GM10266 (cell line): Measurements from ENCODE around the gene CEP85L.

Experiments used
- DNase-seq: peaks from one replicate; pipeline ENCODE4 v3.0.0; 2012; ENCODE audit errors: extremely low spot score
- CTCF ChIP-seq: IDR thresholded peaks from 2 replicates; pipeline ENCODE4 v1.5.1; 2012; ENCODE audit warnings: mild to moderate bottlenecking, low read depth; ENCODE audit not compliant: control insufficient read depth, insufficient read depth; ENCODE audit errors: missing control alignments

Gene CEP85L

DNA sequence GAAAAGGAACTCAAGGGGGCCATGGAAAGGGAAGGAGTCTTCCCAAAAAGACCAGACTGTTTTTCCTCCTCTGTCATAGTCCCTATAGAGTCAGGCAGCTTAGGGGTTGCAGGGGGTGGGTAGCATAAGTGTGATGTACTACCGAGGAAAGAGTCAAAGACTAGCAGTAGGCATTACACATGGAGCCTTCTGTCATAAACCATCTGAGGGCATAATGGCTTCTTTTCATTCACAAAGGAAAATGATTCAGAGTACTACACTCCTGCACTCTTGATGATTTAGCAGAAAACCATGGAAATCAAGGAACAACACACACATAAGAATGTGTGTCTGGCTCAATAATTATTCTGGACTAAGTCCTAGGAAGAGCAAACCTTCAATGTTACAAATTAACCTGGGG lies 88.4 kb downstream of the CEP85L start:
- no peak for DNase-seq
- no peak for TF ChIP-seq CTCF

DNA sequence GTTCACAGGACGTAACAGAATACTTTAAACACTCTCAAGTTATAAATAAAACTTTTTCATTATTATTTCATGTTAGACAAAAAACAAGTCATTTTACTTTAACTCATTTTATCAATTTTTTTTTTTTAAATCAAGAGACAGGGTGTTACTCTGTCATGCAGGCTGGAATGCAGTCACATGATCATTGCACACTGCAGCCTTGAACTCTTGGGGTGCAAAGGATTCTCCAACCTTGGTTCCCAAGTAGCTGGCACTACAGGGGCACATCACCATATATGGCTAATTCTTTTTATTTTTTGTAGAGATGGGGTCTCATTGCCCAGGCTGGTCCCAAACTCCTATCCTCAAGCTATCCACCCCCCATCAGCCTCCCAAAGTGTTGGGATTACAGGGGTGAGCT lies 89.1 kb downstream of the CEP85L start:
- no peak for DNase-seq

GRCh38 chr6:118559659-118560058 lies 91.7 kb downstream of the CEP85L start:
- DNase-seq, result no peak
- no peak for TF ChIP-seq CTCF

More for the DNA sequence above, 89.1 kb downstream of the CEP85L start:
- TF ChIP-seq CTCF, result no peak

- no peak for DNase-seq
- TF ChIP-seq CTCF, result no peak
Observed at GRCh38 chr6:118558464-118559217, 92.8 kb downstream of the CEP85L start.

GRCh38 chr6:118554698-118555097 lies 96.7 kb downstream of the CEP85L start:
- no peak for DNase-seq
- no peak for TF ChIP-seq CTCF

DNA sequence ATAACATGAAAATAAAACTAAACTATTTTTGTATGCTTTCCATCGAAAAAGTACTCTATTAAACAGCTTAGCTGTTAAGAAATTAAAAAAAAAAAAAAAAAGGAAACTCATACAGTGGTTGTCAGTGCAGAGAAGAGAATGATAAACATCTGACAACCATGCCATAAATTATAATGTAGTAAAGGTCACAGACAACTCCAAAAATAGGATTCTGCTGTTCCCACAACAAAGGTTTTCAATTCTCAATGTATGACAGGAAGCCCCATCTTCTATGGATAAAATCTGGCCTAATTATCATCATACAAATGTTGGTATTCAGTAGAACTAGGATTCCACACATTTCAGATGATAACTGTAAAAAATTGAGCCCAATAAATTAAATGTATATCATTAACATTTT lies 98.3 kb downstream of the CEP85L start:
- DNase-seq, result no peak
- no peak for TF ChIP-seq CTCF
